Suppressor macrophage treated with lipopolysaccharide for 4 hours (primary cell): ENCODE data around the gene SCNN1G.
"Not testable (repeated sequence)": the region's sequence is repeated elsewhere in the genome, so short reads cannot be mapped to it uniquely, and the experiment has no call there.

Experiments used
- DNase-seq: peaks from one replicate; pipeline ENCODE4 v3.0.0-alpha.2; 2020

SCNN1G gene

DNA sequence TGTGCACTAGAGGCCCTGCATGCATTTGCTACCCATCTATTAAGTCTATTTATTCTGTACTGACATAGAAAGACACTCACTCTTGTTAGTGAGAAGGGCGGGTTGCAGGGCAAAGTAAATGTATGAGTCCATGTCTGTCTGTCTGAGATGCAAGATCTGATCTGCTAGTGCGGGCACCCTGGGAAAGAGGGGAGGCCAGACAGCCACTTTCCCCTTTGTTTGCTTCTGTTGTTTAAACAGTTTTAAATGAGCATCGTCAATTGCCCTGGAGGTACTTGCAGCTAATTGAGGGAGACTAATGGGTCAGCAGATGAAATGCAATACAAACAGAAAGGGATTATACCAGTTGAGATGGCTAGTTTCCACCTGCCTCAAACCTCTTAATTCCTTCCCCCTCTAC lies 24.9 kb downstream of the SCNN1G start:
- no peak for DNase-seq

DNA sequence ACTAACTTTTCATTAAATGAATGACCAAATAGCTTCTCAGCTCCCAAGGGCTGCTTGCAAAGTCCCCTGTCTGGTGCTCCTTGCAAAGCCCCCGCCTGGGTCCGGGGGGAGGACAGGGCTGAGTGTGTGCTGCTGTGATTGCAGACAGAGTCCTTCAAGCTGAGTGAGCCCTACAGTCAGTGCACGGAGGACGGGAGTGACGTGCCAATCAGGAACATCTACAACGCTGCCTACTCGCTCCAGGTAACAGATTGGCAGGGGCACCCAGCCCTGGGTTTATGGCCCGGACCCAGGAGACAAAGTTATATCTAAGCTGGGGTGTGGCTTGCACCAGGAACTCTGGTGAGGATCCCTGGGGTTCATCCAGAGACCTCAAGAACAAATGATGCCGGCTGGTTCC lies 27.1 kb downstream of the SCNN1G start:
- no peak for DNase-seq

GRCh38 chr16:23213831-23214230 lies 31.3 kb downstream of the SCNN1G start:
- DNase-seq = no peak

DNA sequence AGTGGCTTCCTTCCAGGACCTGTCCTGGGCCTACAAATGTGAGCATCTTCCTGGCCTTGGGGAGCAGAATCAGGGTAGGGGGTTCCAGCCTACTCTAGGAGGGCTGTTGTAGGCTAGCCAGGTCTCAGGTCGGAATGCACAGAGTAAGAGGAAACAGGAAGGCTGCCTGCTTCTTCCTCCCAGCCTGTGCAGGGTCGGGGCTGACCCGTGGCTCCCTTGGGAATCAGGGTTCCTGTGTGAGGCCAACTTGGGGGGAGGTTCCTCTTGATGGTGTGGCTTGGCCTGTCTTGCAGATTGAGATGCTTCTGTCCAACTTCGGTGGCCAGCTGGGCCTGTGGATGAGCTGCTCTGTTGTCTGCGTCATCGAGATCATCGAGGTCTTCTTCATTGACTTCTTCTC lies 32.3 kb downstream of the SCNN1G start:
- DNase-seq = no peak

DNA sequence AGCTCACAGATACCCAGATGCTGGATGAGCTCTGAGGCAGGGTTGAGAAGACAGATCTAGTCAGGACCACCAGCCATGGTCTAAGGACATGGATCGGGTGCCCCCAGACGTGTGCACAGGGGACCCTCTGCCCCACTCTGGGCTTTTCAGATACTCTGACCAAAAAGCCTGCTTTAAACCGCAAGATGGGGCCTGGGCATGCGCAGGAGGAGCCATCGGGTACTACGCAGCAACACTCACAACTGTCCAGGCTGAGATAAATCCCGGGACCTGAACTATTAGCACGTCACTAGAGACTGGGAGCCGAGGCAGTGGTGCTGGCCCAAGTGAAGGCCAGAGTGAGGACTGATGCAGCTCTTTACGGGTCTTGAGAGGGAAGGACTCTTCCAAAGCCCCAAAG lies 32.9 kb downstream of the SCNN1G start:
- no peak for DNase-seq

DNA sequence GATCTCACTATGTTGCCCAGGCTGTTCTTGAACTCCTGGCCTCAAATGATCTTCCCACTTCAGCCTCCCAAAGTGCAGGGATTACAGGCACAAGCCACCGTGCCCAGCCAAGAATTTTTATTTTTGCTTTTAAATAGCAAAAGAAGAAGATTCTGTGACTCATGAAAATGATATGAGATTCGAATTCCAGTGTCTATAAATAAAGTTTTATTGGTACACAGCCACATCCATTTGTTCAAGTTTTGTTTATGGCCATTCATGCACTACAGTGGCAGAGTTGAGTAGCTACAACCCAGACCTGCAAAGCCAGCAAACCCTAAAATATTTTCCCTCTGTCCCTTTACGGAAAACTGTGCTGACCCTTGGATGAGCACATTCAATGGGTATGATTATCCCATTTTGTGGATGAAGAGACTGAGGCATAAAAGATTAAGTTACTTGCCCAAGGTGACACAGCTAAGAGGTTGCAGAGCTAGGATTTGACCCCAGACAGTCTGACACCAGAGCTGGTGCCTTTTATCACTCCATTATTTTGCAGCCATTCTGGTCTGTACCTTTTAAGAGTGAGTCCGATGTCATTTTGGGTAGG lies 34.2 kb downstream of the SCNN1G start:
- no peak for DNase-seq

DNA sequence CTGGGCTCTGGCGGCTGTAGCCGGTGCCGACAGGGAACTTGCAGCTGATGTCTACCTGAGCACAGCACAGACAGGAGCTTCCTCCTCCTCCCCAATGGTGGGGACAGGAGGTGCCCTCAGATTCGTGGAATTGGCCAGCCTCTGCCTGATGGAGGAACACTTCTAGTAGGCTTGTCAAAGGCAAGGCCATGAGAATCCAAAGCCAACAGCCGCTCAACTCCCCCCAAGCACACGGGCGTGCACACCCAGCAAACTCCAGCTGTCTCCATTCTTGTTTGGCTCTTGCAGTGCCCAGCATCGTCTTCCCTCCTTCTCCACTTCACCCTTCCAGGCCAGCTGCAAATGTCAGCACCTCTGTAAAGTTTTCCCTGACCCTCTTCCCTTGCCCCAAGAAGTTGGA lies 35.1 kb downstream of the SCNN1G start:
- DNase-seq = no peak

- DNase-seq = no peak
Measured at GRCh38 chr16:23222929-23223328, 40.4 kb downstream of the SCNN1G start.

GRCh38 chr16:23223368-23223767 lies 40.8 kb downstream of the SCNN1G start:
- no peak for DNase-seq

GRCh38 chr16:23225109-23225508 lies 42.6 kb downstream of the SCNN1G start:
- no peak for DNase-seq

GRCh38 chr16:23225634-23226033 lies 43.1 kb downstream of the SCNN1G start:
- DNase-seq = no peak

- DNase-seq = no peak
Measured at GRCh38 chr16:23227529-23227928, 45.0 kb downstream of the SCNN1G start.

GRCh38 chr16:23229714-23230113 lies 47.2 kb downstream of the SCNN1G start:
- DNase-seq = no peak

DNA sequence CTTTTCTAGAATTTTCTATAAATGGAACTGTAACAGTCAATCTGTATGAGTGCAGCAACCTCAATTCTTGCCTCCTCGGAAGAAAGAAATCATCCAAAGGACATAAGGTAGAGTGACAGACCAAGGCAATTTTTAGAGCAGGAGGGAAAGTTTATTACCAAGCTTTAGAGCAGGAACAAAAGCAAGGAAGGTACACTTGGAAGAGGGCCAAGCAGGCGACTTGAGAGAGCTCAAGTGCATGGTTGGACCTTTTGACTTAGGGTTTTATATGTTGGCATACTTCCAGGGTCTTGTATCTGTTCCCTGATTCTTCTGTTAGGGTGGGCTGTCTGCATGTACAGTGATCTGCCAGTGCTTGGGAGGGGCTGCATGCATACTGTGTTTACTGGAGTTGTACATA lies 50.3 kb downstream of the SCNN1G start:
- no peak for DNase-seq

DNA sequence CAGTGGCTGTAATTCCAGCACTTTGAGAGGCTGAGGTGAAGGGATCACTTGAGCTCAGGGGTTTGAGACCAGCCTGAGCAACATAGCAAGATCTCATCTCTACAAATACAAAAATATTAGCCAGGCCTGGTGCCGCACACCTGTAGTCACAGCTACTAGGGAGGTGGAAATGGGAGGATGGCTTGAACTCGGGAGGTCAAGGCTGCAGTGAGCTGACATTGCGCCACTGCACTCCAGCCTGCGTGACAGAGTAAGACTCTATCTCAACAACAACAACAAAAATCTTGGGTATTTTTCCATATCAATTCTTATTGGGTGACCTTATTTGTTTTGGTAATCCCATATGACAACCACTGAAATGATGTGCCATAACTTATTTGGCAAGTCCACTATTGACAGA lies 52.6 kb downstream of the SCNN1G start:
- no peak for DNase-seq

DNA sequence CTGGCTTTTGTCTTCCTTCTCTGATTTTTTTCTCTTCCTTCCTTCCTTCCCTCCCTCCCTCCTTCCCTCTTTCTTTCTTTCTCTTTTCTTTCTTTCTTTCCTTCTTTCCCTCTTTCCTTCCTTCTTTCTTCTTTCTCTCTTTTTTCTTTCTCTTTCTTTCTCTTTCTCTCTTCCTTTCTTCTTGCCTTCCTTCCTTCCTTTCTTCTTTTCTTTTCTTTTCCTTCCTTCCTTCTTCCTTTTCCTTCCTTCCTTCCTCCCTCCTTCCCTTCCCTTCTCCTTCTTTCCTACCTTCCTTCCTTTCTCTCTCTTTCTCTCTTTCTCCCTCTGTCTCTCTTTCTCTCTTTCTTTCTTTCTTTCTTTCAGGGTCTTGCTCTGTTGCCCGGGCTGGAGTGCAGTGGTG lies 54.4 kb downstream of the SCNN1G start:
- DNase-seq = no peak

- no peak for DNase-seq
Measured at GRCh38 chr16:23240994-23241393, 58.4 kb downstream of the SCNN1G start.

DNA sequence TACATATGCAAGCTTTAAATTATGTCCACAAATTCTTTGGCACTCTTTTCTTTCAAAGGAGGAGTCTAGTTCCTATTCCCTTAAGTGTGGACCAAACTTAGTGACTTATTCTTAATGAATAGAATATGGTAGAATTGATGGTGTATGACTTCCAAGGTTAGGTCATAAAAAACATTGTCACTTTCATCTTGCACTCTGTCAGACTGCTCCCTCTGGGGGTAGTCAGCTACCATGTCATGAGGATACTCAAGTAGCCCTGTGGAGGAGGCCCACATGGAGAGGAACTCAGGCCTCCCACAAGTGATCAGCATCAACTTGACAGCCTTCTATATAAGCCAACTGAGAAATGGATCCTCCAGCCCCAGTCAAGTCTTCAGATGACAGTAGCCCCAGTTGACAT lies 61.6 kb downstream of the SCNN1G start:
- DNase-seq = no peak

GRCh38 chr16:23245268-23245667 lies 62.7 kb downstream of the SCNN1G start:
- DNase-seq = no peak

DNA sequence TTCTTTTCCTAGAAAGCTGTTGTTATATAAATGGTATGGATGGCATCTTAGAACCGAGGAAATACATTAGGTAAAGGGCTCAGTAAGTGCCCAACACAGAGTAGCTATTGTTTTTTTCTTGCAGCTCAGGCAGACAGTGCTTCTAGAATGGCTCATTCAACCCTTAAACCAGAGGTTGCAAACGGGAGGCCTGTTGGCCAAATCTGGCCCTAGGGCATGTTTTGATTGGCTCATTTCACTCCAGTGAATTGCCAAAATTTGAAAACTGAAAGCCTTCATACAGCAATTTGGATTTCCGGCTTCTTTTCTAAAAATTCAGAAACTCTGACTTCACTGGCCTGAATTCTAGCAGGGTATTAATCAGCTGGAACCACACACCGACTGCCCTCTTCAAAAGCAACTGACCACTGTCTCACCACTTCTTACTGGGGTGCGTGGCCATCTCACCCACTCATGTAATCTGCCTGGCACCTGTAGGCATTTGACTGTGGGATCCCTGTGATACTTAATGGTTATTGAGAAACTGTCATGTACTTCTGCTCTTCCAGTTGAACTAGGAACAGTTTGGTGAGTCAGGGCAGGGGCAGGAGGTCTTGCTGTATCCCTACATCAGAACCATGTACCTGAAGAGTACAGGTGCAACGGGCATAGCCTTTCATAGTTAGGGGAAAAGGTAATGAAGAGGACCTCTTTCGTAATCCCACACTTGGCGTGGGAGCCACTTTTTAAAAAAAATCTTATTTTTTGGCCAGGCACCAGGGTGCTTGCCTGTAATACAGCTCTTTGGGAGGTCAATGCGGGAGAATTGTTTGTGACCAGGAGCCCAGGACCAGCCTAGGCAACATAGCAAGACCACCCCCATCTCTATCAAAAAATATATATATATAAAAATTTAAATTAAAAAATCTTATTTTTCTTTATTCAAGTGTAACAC lies 66.0 kb downstream of the SCNN1G start:
- no peak for DNase-seq

DNA sequence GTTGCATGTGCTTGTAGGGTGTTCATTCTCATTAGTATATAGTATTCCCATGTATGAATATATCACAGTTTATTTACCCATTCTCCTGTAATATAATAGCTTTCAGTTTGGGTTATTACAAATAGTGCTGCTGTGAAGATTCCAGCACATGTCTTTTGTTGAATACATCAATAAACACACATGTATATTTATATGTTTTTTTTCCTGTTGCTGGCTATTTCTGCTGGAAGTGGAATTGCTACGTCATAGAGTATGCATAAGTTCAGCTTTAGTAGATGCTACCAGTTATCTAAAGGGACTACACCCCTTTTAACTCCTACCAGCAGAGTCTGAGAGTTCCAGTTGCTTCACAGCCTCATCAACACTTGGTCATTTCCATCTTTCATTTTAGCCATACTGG lies 67.3 kb downstream of the SCNN1G start:
- no peak for DNase-seq

GRCh38 chr16:23252310-23252709 lies 69.8 kb downstream of the SCNN1G start:
- DNase-seq = no peak

- DNase-seq = not testable (repeated sequence)
Measured at GRCh38 chr16:23253650-23254049, 71.1 kb downstream of the SCNN1G start.

DNA sequence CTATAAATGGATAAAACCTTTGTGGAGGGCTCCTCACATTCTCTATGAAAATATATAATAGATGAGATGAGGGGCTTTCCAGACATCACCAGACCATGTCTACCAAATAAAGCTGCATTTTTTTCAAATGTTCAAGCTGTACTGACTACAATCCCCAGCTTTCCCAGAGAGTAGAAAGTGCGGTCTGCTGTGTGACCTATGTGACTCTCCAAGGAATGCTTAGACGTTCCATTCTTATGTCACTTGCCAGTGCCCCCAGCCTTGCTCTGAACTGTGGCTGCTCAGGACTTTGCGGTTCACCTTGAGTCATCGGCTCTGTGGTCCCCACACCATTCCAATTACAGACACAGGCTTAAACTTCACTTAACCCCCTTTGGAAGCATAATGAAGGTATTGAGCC lies 71.8 kb downstream of the SCNN1G start:
- DNase-seq = no peak

GRCh38 chr16:23255000-23255399 lies 72.5 kb downstream of the SCNN1G start:
- no peak for DNase-seq
